ENCODE data around the gene PTPRN2.

PTPRN2 gene

GRCh38 chr7:158546626-158547025 lies 41.0 kb downstream of the PTPRN2 start:
- H3K4me3 ChIP-seq (ENCODE audit: low read depth in 1 of 5, low read length in 5 of 5) = no peak overlapping the region
- no peaks in the 10 kb centered on the region for H3K36me3 ChIP-seq (ENCODE audit: control insufficient read depth in 5 of 5, insufficient read depth in 5 of 5, low read length in 5 of 5)
- no peak overlapping the region for H3K27ac ChIP-seq (ENCODE audit: low read depth, low read length)
- peaks cover 3 to 15% (median 9%) of the 10 kb centered on the region in 5 donors for H3K27me3 ChIP-seq (ENCODE audit: control insufficient read depth in 5 of 5, insufficient read depth in 4 of 5, low read length in 5 of 5)
- peaks cover 0 to 23% (median 11%) of the 10 kb centered on the region in 5 donors for H3K4me1 ChIP-seq (ENCODE audit: control insufficient read depth in 5 of 5, insufficient read depth in 5 of 5, low read length in 5 of 5)
- H3K9ac ChIP-seq (ENCODE audit: low read length in 5 of 5) = no peak overlapping the region
- H3K9me3 ChIP-seq (ENCODE audit: control insufficient read depth in 5 of 5, low read length in 5 of 5) = no peaks in the 10 kb centered on the region

- no peaks in the 10 kb centered on the region for H3K9me3 ChIP-seq (ENCODE audit: control insufficient read depth in 5 of 5, low read length in 5 of 5)
- H3K27me3 ChIP-seq (ENCODE audit: control insufficient read depth in 5 of 5, insufficient read depth in 4 of 5, low read length in 5 of 5) = peaks cover 3 to 15% (median 9%) of the 10 kb centered on the region in 5 donors
- H3K36me3 ChIP-seq (ENCODE audit: control insufficient read depth in 5 of 5, insufficient read depth in 5 of 5, low read length in 5 of 5) = no peaks in the 10 kb centered on the region
- H3K4me3 ChIP-seq (ENCODE audit: low read depth in 1 of 5, low read length in 5 of 5) = no peak overlapping the region
- H3K9ac ChIP-seq (ENCODE audit: low read length in 5 of 5) = no peak overlapping the region
- H3K27ac ChIP-seq (ENCODE audit: low read depth, low read length) = no peak overlapping the region
- peaks cover 0 to 23% (median 11%) of the 10 kb centered on the region in 5 donors for H3K4me1 ChIP-seq (ENCODE audit: control insufficient read depth in 5 of 5, insufficient read depth in 5 of 5, low read length in 5 of 5)
Measured at GRCh38 chr7:158546214-158546613, 41.4 kb downstream of the PTPRN2 start.

GRCh38 chr7:158544708-158545107 lies 42.9 kb downstream of the PTPRN2 start:
- no peaks in the 10 kb centered on the region for H3K9me3 ChIP-seq (ENCODE audit: control insufficient read depth in 5 of 5, low read length in 5 of 5)
- peaks cover 0 to 17% (median 11%) of the 10 kb centered on the region in 5 donors for H3K4me1 ChIP-seq (ENCODE audit: control insufficient read depth in 5 of 5, insufficient read depth in 5 of 5, low read length in 5 of 5)
- H3K9ac ChIP-seq (ENCODE audit: low read length in 5 of 5) = no peak overlapping the region
- no peaks in the 10 kb centered on the region for H3K36me3 ChIP-seq (ENCODE audit: control insufficient read depth in 5 of 5, insufficient read depth in 5 of 5, low read length in 5 of 5)
- no peak overlapping the region for H3K4me3 ChIP-seq (ENCODE audit: low read depth in 1 of 5, low read length in 5 of 5)
- H3K27me3 ChIP-seq (ENCODE audit: control insufficient read depth in 5 of 5, insufficient read depth in 4 of 5, low read length in 5 of 5) = peaks cover 5 to 14% (median 9%) of the 10 kb centered on the region in 5 donors
- H3K27ac ChIP-seq (ENCODE audit: low read depth, low read length) = no peak overlapping the region

- no peaks in the 10 kb centered on the region for H3K36me3 ChIP-seq (ENCODE audit: control insufficient read depth in 5 of 5, insufficient read depth in 5 of 5, low read length in 5 of 5)
- H3K27ac ChIP-seq (ENCODE audit: low read depth, low read length) = no peak overlapping the region
- no peak overlapping the region for H3K4me3 ChIP-seq (ENCODE audit: low read depth in 1 of 5, low read length in 5 of 5)
- no peaks in the 10 kb centered on the region for H3K9me3 ChIP-seq (ENCODE audit: control insufficient read depth in 5 of 5, low read length in 5 of 5)
- H3K9ac ChIP-seq (ENCODE audit: low read length in 5 of 5) = no peak overlapping the region
- H3K27me3 ChIP-seq (ENCODE audit: control insufficient read depth in 5 of 5, insufficient read depth in 4 of 5, low read length in 5 of 5) = peaks cover 6 to 18% (median 9%) of the 10 kb centered on the region in 5 donors
- H3K4me1 ChIP-seq (ENCODE audit: control insufficient read depth in 5 of 5, insufficient read depth in 5 of 5, low read length in 5 of 5) = peaks cover 0 to 8% (median 2%) of the 10 kb centered on the region in 5 donors
Measured at GRCh38 chr7:158543840-158544239, 43.8 kb downstream of the PTPRN2 start.

- H3K36me3 ChIP-seq (ENCODE audit: control insufficient read depth in 5 of 5, insufficient read depth in 5 of 5, low read length in 5 of 5) = no peaks in the 10 kb centered on the region
- no peak overlapping the region for H3K4me3 ChIP-seq (ENCODE audit: low read depth in 1 of 5, low read length in 5 of 5)
- no peak overlapping the region for H3K9ac ChIP-seq (ENCODE audit: low read length in 5 of 5)
- no peaks in the 10 kb centered on the region for H3K4me1 ChIP-seq (ENCODE audit: control insufficient read depth in 5 of 5, insufficient read depth in 5 of 5, low read length in 5 of 5)
- peaks cover 3 to 14% (median 7%) of the 10 kb centered on the region in 5 donors for H3K27me3 ChIP-seq (ENCODE audit: control insufficient read depth in 5 of 5, insufficient read depth in 4 of 5, low read length in 5 of 5)
- H3K9me3 ChIP-seq (ENCODE audit: control insufficient read depth in 5 of 5, low read length in 5 of 5) = no peaks in the 10 kb centered on the region
- no peak overlapping the region for H3K27ac ChIP-seq (ENCODE audit: low read depth, low read length)
Measured at GRCh38 chr7:158542651-158543566, 44.7 kb downstream of the PTPRN2 start.

- no peak overlapping the region for H3K27ac ChIP-seq (ENCODE audit: low read depth, low read length)
Measured at GRCh38 chr7:158541346-158542010, 46.1 kb downstream of the PTPRN2 start.

GRCh38 chr7:158539711-158540146 lies 47.9 kb downstream of the PTPRN2 start:
- Histone ChIP-seq H3K27me3 (ENCODE audit: control insufficient read depth in 5 of 5, insufficient read depth in 4 of 5, low read length in 5 of 5) (peaks cover 0 to 7% (median 3%) of the 10 kb centered on the region in 5 donors), H3K4me1 (ENCODE audit: control insufficient read depth in 5 of 5, insufficient read depth in 5 of 5, low read length in 5 of 5) (peaks cover 0 to 11% (median 3%) of the 10 kb centered on the region in 5 donors), H3K27ac (ENCODE audit: low read depth, low read length) (no peak overlapping the region), H3K9me3 (ENCODE audit: control insufficient read depth in 5 of 5, low read length in 5 of 5) (no peaks in the 10 kb centered on the region), H3K9ac (ENCODE audit: low read length in 5 of 5) (no peak overlapping the region), H3K4me3 (ENCODE audit: low read depth in 1 of 5, low read length in 5 of 5) (no peak overlapping the region), H3K36me3 (ENCODE audit: control insufficient read depth in 5 of 5, insufficient read depth in 5 of 5, low read length in 5 of 5) (no peaks in the 10 kb centered on the region)

More at GRCh38 chr7:158541346-158542010, 46.1 kb downstream of the PTPRN2 start:
- Histone ChIP-seq H3K4me3 (ENCODE audit: low read depth in 1 of 5, low read length in 5 of 5) (no peak overlapping the region), H3K4me1 (ENCODE audit: control insufficient read depth in 5 of 5, insufficient read depth in 5 of 5, low read length in 5 of 5) (peaks cover 0 to 11% (median 3%) of the 10 kb centered on the region in 5 donors), H3K9ac (ENCODE audit: low read length in 5 of 5) (no peak overlapping the region), H3K27me3 (ENCODE audit: control insufficient read depth in 5 of 5, insufficient read depth in 4 of 5, low read length in 5 of 5) (peaks cover under 1 to 8% (median 3%) of the 10 kb centered on the region in 5 donors), H3K9me3 (ENCODE audit: control insufficient read depth in 5 of 5, low read length in 5 of 5) (no peaks in the 10 kb centered on the region), H3K36me3 (ENCODE audit: control insufficient read depth in 5 of 5, insufficient read depth in 5 of 5, low read length in 5 of 5) (no peaks in the 10 kb centered on the region)

- Histone ChIP-seq H3K9ac (ENCODE audit: low read length in 5 of 5) (no peak overlapping the region), H3K9me3 (ENCODE audit: control insufficient read depth in 5 of 5, low read length in 5 of 5) (no peaks in the 10 kb centered on the region), H3K27ac (ENCODE audit: low read depth, low read length) (no peak overlapping the region), H3K4me3 (ENCODE audit: low read depth in 1 of 5, low read length in 5 of 5) (no peak overlapping the region), H3K36me3 (ENCODE audit: control insufficient read depth in 5 of 5, insufficient read depth in 5 of 5, low read length in 5 of 5) (no peaks in the 10 kb centered on the region), H3K27me3 (ENCODE audit: control insufficient read depth in 5 of 5, insufficient read depth in 4 of 5, low read length in 5 of 5) (peaks cover 1 to 10% (median 5%) of the 10 kb centered on the region in 5 donors), H3K4me1 (ENCODE audit: control insufficient read depth in 5 of 5, insufficient read depth in 5 of 5, low read length in 5 of 5) (peaks cover 0 to 11% (median 3%) of the 10 kb centered on the region in 5 donors)
Measured at GRCh38 chr7:158538156-158538946, 49.3 kb downstream of the PTPRN2 start.

- Histone ChIP-seq H3K4me1 (ENCODE audit: control insufficient read depth in 5 of 5, insufficient read depth in 5 of 5, low read length in 5 of 5) (peaks cover 0 to 11% (median 3%) of the 10 kb centered on the region in 5 donors), H3K4me3 (ENCODE audit: low read depth in 1 of 5, low read length in 5 of 5) (peak overlapping the region in 2 of 5 donors; percentile 5 to 7), H3K9me3 (ENCODE audit: control insufficient read depth in 5 of 5, low read length in 5 of 5) (no peaks in the 10 kb centered on the region), H3K9ac (ENCODE audit: low read length in 5 of 5) (no peak overlapping the region), H3K27me3 (ENCODE audit: control insufficient read depth in 5 of 5, insufficient read depth in 4 of 5, low read length in 5 of 5) (peaks cover 4 to 12% (median 5%) of the 10 kb centered on the region in 5 donors), H3K36me3 (ENCODE audit: control insufficient read depth in 5 of 5, insufficient read depth in 5 of 5, low read length in 5 of 5) (no peaks in the 10 kb centered on the region), H3K27ac (ENCODE audit: low read depth, low read length) (no peak overlapping the region)
Measured at GRCh38 chr7:158537516-158537882, 50.1 kb downstream of the PTPRN2 start.
